Gastroesophageal sphincter (tissue), 3 donors: ENCODE data around the gene SGSH.

Source experiments
- POLR2A ChIP-seq, 2 donors: fragments of 450-650 bp; IDR thresholded peaks; one replicate each; pipeline ENCODE4 v1.6.1; 2017; ENCODE audit warnings: antibody characterized with exemption in 2 of 2, mild to moderate bottlenecking in 2 of 2, moderate library complexity in 1 of 2
- POLR2AphosphoS5 ChIP-seq: sonication (generic); formaldehyde crosslinking; IDR thresholded peaks from one replicate; pipeline ENCODE4 v1.6.1; 2017; ENCODE audit warnings: antibody characterized with exemption
- TF ChIP-seq, protein P1 (sequence below), 4 experiments: fragments of 200-600 bp in 2 of 4; fragments of 450-650 bp in 2 of 4; sonication (generic) in 1 of 4; IDR thresholded peaks; one replicate each; pipeline ENCODE4 v1.5.1; 2017 to 2019; ENCODE audit warnings: antibody characterized with exemption in 4 of 4, mild to moderate bottlenecking in 2 of 4, moderate library complexity in 2 of 4

DNA sequence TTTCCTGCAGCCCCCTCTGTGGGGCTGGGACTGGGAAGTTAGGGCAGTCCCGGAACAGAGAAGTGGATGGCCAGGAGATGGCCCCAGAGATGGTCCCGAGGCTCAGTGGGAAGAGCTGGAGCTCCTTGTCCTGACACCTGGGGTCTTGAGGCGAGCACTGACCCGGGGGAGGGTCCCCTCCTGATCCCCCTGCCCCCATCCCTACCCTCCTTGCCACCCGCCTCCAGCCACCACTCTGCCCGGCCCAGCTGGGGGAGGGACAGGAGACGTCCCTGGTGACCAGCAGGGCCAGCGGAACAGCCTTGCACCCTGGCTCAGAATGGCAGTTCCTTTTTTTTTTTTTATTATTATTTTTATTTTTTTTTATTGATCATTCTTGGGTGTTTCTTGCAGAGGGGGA is 26.6 kb upstream of the SGSH start:
- no peak for TF ChIP-seq POLR2AphosphoS5
- TF ChIP-seq POLR2A (IDR thresholded peaks at IDR 0.05) = no peak
- TF ChIP-seq, protein P1, sequence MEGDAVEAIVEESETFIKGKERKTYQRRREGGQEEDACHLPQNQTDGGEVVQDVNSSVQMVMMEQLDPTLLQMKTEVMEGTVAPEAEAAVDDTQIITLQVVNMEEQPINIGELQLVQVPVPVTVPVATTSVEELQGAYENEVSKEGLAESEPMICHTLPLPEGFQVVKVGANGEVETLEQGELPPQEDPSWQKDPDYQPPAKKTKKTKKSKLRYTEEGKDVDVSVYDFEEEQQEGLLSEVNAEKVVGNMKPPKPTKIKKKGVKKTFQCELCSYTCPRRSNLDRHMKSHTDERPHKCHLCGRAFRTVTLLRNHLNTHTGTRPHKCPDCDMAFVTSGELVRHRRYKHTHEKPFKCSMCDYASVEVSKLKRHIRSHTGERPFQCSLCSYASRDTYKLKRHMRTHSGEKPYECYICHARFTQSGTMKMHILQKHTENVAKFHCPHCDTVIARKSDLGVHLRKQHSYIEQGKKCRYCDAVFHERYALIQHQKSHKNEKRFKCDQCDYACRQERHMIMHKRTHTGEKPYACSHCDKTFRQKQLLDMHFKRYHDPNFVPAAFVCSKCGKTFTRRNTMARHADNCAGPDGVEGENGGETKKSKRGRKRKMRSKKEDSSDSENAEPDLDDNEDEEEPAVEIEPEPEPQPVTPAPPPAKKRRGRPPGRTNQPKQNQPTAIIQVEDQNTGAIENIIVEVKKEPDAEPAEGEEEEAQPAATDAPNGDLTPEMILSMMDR (IDR thresholded peaks at IDR 0.05) = no peak
